Cardiac muscle cell (in vitro differentiated cells and primary cell): ENCODE measurements around the gene KIRREL3. TPM values are rescaled to one million over a fixed set of nuclear protein-coding genes. Genes with fewer than 3 reads are reported as not detected.

Experiments used
- DNase-seq, 2 donors: peaks; one replicate each; pipeline versions ENCODE4 v3.0.0 to v3.0.0-alpha.2; 2010 to 2017; ENCODE audit warnings: low read depth in 1 of 2, low spot score in 1 of 2
- H3K27ac ChIP-seq: fragments of 200-600 bp; sonication (generic); 2 replicates; pipeline ENCODE4 v1.5.1; 2016
- H3K27me3 ChIP-seq: fragments of 200-600 bp; sonication (generic); 2 replicates; pipeline ENCODE4 v1.6.0; 2016; ENCODE audit warnings: control low read depth
- H3K36me3 ChIP-seq: fragments of 200-600 bp; sonication (generic); 2 replicates; pipeline ENCODE4 v1.5.1; 2016; ENCODE audit warnings: control low read depth
- H3K4me1 ChIP-seq: fragments of 200-600 bp; sonication (generic); 2 replicates; pipeline ENCODE4 v1.8.1; 2017; ENCODE audit warnings: low read depth, mild to moderate bottlenecking, mixed run types
- H3K4me3 ChIP-seq: fragments of 200-600 bp; sonication (generic); 2 replicates; pipeline ENCODE4 v1.5.1; 2016; ENCODE audit warnings: mild to moderate bottlenecking
- H3K9me3 ChIP-seq: fragments of 200-600 bp; sonication (generic); 2 replicates; pipeline ENCODE4 v1.5.1; 2017; ENCODE audit warnings: low read depth, mild to moderate bottlenecking, control low read depth
- CTCF ChIP-seq: IDR thresholded peaks from 2 replicates; pipeline ENCODE4 v1.5.1; 2012; ENCODE audit warnings: low read depth, mild to moderate bottlenecking, low read length
- polyA plus RNA-seq: library from polyadenylated mRNA; unstranded; fragments of >200 nt; fragmentation: Nextera tagmentation; extraction: Ambion mirVana; gene quantifications from 2 replicates; pipeline ENCODE4 v1.2.1, GENCODE V29; 2016
- total RNA-seq: library from RNA; depleted of rRNA; stranded (reverse); fragments of >200 nt; gene quantifications from 2 replicates; pipeline ENCODE4 v1.2.3, GENCODE V29; 2016

KIRREL3 gene
- total and polyA plus RNA-seq, 2 experiments from 2014 or later, result 0.12 to 0.89 TPM

DNA sequence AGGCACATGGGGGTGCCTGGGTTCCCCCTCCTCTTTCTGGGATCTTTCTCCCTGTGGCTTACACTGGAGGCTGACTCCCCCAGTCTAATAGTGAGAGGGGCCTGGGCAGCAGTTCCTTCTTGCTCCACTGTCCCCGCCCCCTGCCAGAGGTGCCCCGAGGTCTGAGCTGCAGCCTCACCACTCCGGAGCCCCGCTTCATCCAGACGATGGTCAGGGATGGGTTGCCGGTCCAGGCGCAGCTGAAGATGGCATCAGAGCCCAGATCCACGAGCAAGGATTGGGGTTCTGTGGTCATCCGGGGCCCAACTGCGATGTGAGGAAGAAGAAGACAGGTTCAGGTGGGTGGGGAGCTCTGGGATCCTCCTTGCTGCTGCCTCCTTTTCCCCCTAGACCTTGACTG, 554.0 kb downstream of the KIRREL3 start:
- no peak for TF ChIP-seq CTCF
- H3K9me3 ChIP-seq, result no peaks in the 10 kb centered on the region
- no peak overlapping the region for H3K4me3 ChIP-seq
- H3K4me1 ChIP-seq, result peaks cover 3% of the 10 kb centered on the region
- H3K27ac ChIP-seq, result no peak overlapping the region
- no peaks in the 10 kb centered on the region for H3K36me3 ChIP-seq
- H3K27me3 ChIP-seq, result peaks cover 5% of the 10 kb centered on the region
- no peak for DNase-seq

DNA sequence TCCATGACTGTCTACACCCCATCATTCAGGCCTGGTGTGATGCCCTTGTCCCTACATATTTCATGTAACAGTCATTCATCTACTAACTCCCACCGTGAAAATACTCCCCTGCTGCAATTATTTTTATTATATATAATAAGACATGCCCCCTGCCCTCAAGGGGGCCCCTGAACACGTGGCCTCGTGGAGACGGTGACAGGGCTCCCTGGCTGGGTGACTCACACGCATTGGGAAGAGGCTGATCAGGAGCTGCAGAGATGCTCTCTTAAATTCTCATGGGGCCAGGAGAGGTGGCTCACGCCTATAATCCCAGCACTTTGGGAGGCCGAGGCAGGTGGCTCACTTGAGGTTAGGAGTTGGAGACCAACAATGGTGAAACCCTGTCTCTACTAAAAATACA, 556.5 kb downstream of the KIRREL3 start:
- Histone ChIP-seq H3K9me3 (no peaks in the 10 kb centered on the region), H3K4me1 (peaks cover 3% of the 10 kb centered on the region), H3K36me3 (no peaks in the 10 kb centered on the region), H3K27ac (no peak overlapping the region), H3K27me3 (peaks cover 7% of the 10 kb centered on the region), H3K4me3 (no peak overlapping the region)
- DNase-seq, result no peak
- TF ChIP-seq CTCF, result no peak

GRCh38 chr11:126443120-126443519, 557.5 kb downstream of the KIRREL3 start:
- Histone ChIP-seq H3K4me1 (peaks cover 3% of the 10 kb centered on the region), H3K36me3 (no peaks in the 10 kb centered on the region), H3K27me3 (peaks cover 7% of the 10 kb centered on the region), H3K4me3 (no peak overlapping the region), H3K27ac (no peak overlapping the region), H3K9me3 (no peaks in the 10 kb centered on the region)
- TF ChIP-seq CTCF, result no peak
- DNase-seq, result no peak

- peak; percentile 81 to 86 for DNase-seq
- Histone ChIP-seq H3K27me3 (peaks cover 4% of the 10 kb centered on the region), H3K4me3 (no peak overlapping the region), H3K9me3 (no peaks in the 10 kb centered on the region), H3K27ac (no peak overlapping the region), H3K4me1 (peaks cover 3% of the 10 kb centered on the region), H3K36me3 (no peaks in the 10 kb centered on the region)
- TF ChIP-seq CTCF, result peak; percentile 90
These were observed 559.6 kb downstream of the KIRREL3 start for GRCh38 chr11:126440792-126441514.

DNA sequence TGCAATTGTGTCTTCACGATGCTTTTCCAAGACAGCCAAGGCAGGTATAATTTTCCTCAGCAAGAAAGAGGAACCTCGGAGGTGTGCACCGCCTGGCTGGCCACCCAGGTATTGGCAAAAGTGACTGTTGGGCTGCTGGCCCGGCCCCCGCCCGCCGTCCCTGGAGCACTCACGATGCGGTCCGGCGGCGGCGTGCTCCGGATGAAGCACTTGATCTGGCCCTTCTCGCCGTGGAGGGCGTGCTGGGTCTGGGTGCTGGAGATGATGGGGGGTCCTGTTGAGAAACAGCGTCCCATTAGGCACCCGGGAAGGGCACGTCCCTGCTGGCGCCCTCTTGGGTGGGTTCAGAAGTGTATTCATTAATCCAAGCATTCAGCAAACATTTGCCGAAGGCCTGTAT, 560.3 kb downstream of the KIRREL3 start:
- peaks cover 4% of the 10 kb centered on the region for H3K27me3 ChIP-seq
- H3K9me3 ChIP-seq, result no peaks in the 10 kb centered on the region
- no peak overlapping the region for H3K27ac ChIP-seq
- no peaks in the 10 kb centered on the region for H3K36me3 ChIP-seq
- TF ChIP-seq CTCF, result no peak
- H3K4me3 ChIP-seq, result no peak overlapping the region
- H3K4me1 ChIP-seq, result peaks cover 3% of the 10 kb centered on the region
- no peak for DNase-seq
